H1 (cell line): Measurements from ENCODE around the gene NAA10. TPM values are rescaled to one million over a fixed set of nuclear protein-coding genes. Genes with fewer than 3 reads are reported as not detected.

Source experiments
- CTCF ChIA-PET: fragments of 300-600 bp; sonication (Branson Sonifier 250); formaldehyde crosslinking; loops from one replicate; lab custom pipeline; 2021; ENCODE audit not compliant: partially characterized antibody; lab: Charles Lee
- POLR2A ChIA-PET: fragments of 300-600 bp; sonication (Branson Sonifier 250); formaldehyde crosslinking; loops from one replicate; lab custom pipeline; 2021; ENCODE audit warnings: inconsistent platforms; ENCODE audit not compliant: partially characterized antibody; lab: Charles Lee
- DNase-seq, 2 experiments: peaks; one replicate each; pipeline versions ENCODE4 v3.0.0 to v3.0.0-alpha.2; 2010 to 2022; ENCODE audit warnings: low spot score in 2 of 2, low read depth in 1 of 2, mixed read lengths in 1 of 2
- FAIRE-seq: peaks from 2 replicates; lab custom pipeline; 2011; peaks lifted over from hg19 to GRCh38; lab: Jason Lieb, UNC
- H2AFZ ChIP-seq: 2 replicates; pipeline ENCODE4 v1.8.1; 2012; ENCODE audit warnings: low read length, inconsistent platforms
- H2AK5ac ChIP-seq: 2 replicates; pipeline ENCODE4 v1.6.1; 2013; ENCODE audit warnings: low read depth, low read length
- H2BK120ac ChIP-seq: replicated peaks from 2 replicates; pipeline ENCODE3; 2013; ENCODE audit warnings: low read depth, low read length, inconsistent platforms
- H2BK12ac ChIP-seq: 2 replicates; pipeline ENCODE4 v1.6.1; 2013; ENCODE audit warnings: low read depth, low read length
- H2BK15ac ChIP-seq: 2 replicates; pipeline ENCODE4 v1.6.1; 2013; ENCODE audit warnings: low read length
- H2BK20ac ChIP-seq: 2 replicates; pipeline ENCODE4 v1.6.1; 2013; ENCODE audit warnings: low read length
- H2BK5ac ChIP-seq: 2 replicates; pipeline ENCODE4 v1.6.1; 2013; ENCODE audit warnings: low read depth, low read length
- H3K14ac ChIP-seq: 2 replicates; pipeline ENCODE4 v1.6.1; 2013; ENCODE audit warnings: inconsistent platforms; ENCODE audit not compliant: insufficient read length
- H3K18ac ChIP-seq: 2 replicates; pipeline ENCODE4 v1.6.1; 2013; ENCODE audit warnings: low read length; ENCODE audit errors: extremely low read depth
- H3K23ac ChIP-seq: 2 replicates; pipeline ENCODE4 v1.6.1; 2013; ENCODE audit warnings: inconsistent platforms; ENCODE audit not compliant: insufficient read length
- H3K23me2 ChIP-seq: 2 replicates; pipeline ENCODE4 v1.6.1; 2013; ENCODE audit warnings: low read depth, low read length
- H3K27ac ChIP-seq: 2 replicates; pipeline ENCODE4 v1.6.1; 2011; ENCODE audit warnings: low read depth, low read length, inconsistent platforms
- H3K27me3 ChIP-seq, 4 experiments: replicated peaks in 1 of 4; 1 replicate in 1 of 4; 2 replicates in 3 of 4; pipeline versions ENCODE4 v1.6.1 to v1.8.1; 2011 to 2013; ENCODE audit warnings: low read length in 3 of 4, mild to moderate bottlenecking in 3 of 4, inconsistent platforms in 2 of 4, mixed read lengths in 2 of 4, moderate library complexity in 1 of 4; ENCODE audit not compliant: control insufficient read depth in 3 of 4, insufficient read depth in 3 of 4; ENCODE audit errors: extremely low read depth in 1 of 4
- H3K36me3 ChIP-seq, 4 experiments: 2 replicates each; pipeline versions ENCODE4 v1.6.1 to v1.8.1; 2011 to 2013; ENCODE audit warnings: mild to moderate bottlenecking in 4 of 4, low read length in 3 of 4, moderate library complexity in 2 of 4, control low read depth in 1 of 4, inconsistent platforms in 1 of 4; ENCODE audit not compliant: insufficient read depth in 4 of 4, control insufficient read depth in 2 of 4
- H3K4ac ChIP-seq: replicated peaks from 2 replicates; pipeline ENCODE3; 2013; ENCODE audit warnings: low read length, low read depth, mixed read lengths, inconsistent platforms; ENCODE audit not compliant: insufficient read length
- H3K4me1 ChIP-seq, 4 experiments: replicated peaks in 1 of 4; 1 replicate in 1 of 4; 2 replicates in 3 of 4; pipeline versions ENCODE4 v1.6.1 to v1.8.1; 2011 to 2013; ENCODE audit warnings: low read length in 3 of 4, inconsistent platforms in 2 of 4, mixed read lengths in 1 of 4; ENCODE audit not compliant: insufficient read depth in 4 of 4, control insufficient read depth in 3 of 4
- H3K4me2 ChIP-seq, 2 experiments: 2 replicates each; pipeline versions ENCODE4 v1.6.1 to v1.8.1; 2011 to 2013; ENCODE audit warnings: low read depth in 2 of 2, low read length in 2 of 2, control low read depth in 1 of 2, inconsistent platforms in 1 of 2, mild to moderate bottlenecking in 1 of 2; ENCODE audit not compliant: insufficient read depth in 1 of 2
- H3K4me3 ChIP-seq, 4 experiments: fragments of 200-600, 300-600 bp in 1 of 4; sonication (generic), shearing (Covaris generic), sonication (Bioruptor Twin) in 1 of 4; 2 replicates each; pipeline versions ENCODE4 v1.5.1 to v1.8.1; 2011 to 2016; ENCODE audit warnings: low read length in 4 of 4, low read depth in 3 of 4, control low read depth in 2 of 4, inconsistent platforms in 2 of 4, mild to moderate bottlenecking in 2 of 4, mixed read lengths in 1 of 4, moderate library complexity in 1 of 4; ENCODE audit not compliant: insufficient read depth in 2 of 4; ENCODE audit errors: extremely low read depth in 1 of 4
- H3K56ac ChIP-seq: replicated peaks from 2 replicates; pipeline ENCODE3; 2013; ENCODE audit warnings: low read depth, mild to moderate bottlenecking, mixed read lengths, low read length, inconsistent platforms; ENCODE audit not compliant: insufficient read length
- H3K79me1 ChIP-seq: 2 replicates; pipeline ENCODE4 v1.6.1; 2013; ENCODE audit warnings: low read depth, low read length, control low read depth
- H3K79me2 ChIP-seq, 2 experiments: 2 replicates each; pipeline versions ENCODE4 v1.6.1 to v1.8.1; 2012 to 2013; ENCODE audit warnings: low read length in 2 of 2, mild to moderate bottlenecking in 2 of 2, inconsistent platforms in 1 of 2; ENCODE audit not compliant: insufficient read depth in 2 of 2, control insufficient read depth in 1 of 2
- H3K9ac ChIP-seq, 4 experiments: replicated peaks in 1 of 4; 1 replicate in 1 of 4; 2 replicates in 3 of 4; pipeline versions ENCODE4 v1.6.1 to v1.8.1; 2011 to 2013; ENCODE audit warnings: low read depth in 3 of 4, low read length in 3 of 4, control low read depth in 2 of 4, mild to moderate bottlenecking in 2 of 4, moderate library complexity in 2 of 4, inconsistent platforms in 1 of 4; ENCODE audit errors: extremely low read depth in 1 of 4
- H3K9me3 ChIP-seq, 2 experiments: 2 replicates each; pipeline versions ENCODE4 v1.6.1 to v1.8.1; 2012 to 2013; ENCODE audit warnings: mild to moderate bottlenecking in 2 of 2, moderate library complexity in 2 of 2, control low read depth in 1 of 2, inconsistent platforms in 1 of 2, low read depth in 1 of 2, low read length in 1 of 2, mixed read lengths in 1 of 2; ENCODE audit not compliant: insufficient read depth in 2 of 2
- H4K20me1 ChIP-seq, 2 experiments: replicated peaks in 1 of 2; 2 replicates each; pipeline versions ENCODE3 to v1.8.1; 2011 to 2013; ENCODE audit warnings: inconsistent platforms in 2 of 2, low read length in 2 of 2, mild to moderate bottlenecking in 1 of 2; ENCODE audit not compliant: insufficient read depth in 2 of 2, control insufficient read depth in 1 of 2
- H4K5ac ChIP-seq: 2 replicates; pipeline ENCODE4 v1.6.1; 2013; ENCODE audit warnings: low read length, low read depth, mixed read lengths, inconsistent platforms; ENCODE audit not compliant: insufficient read length
- H4K8ac ChIP-seq: 2 replicates; pipeline ENCODE4 v1.8.0; 2013; ENCODE audit warnings: mild to moderate bottlenecking, moderate library complexity, low read length, inconsistent platforms; ENCODE audit not compliant: insufficient read depth; ENCODE audit errors: extremely low read depth
- H4K91ac ChIP-seq: replicated peaks from 2 replicates; pipeline ENCODE3; 2013; ENCODE audit warnings: low read length, mixed read lengths, inconsistent platforms; ENCODE audit not compliant: insufficient read length
- ATF2 ChIP-seq: IDR thresholded peaks from 2 replicates; pipeline ENCODE4 v1.6.1; 2012; ENCODE audit warnings: low read length, inconsistent platforms
- CHD1 ChIP-seq: IDR thresholded peaks from 2 replicates; pipeline ENCODE4 v1.6.1; 2012; ENCODE audit warnings: low read depth, low read length, improper control_type of control experiment
- GABPA ChIP-seq: IDR thresholded peaks from 2 replicates; pipeline ENCODE4 v1.6.1; 2011; ENCODE audit warnings: mild to moderate bottlenecking, low read length, moderate library complexity, borderline replicate concordance; ENCODE audit not compliant: insufficient read depth
- JUN ChIP-seq: IDR thresholded peaks from 2 replicates; pipeline ENCODE4 v1.6.1; 2011; ENCODE audit warnings: low read depth, mild to moderate bottlenecking, improper control_type of control experiment, low read length
- MAFK ChIP-seq: IDR thresholded peaks from 2 replicates; pipeline ENCODE4 v1.6.1; 2012; ENCODE audit warnings: low read depth, mild to moderate bottlenecking, improper control_type of control experiment, low read length
- PHF8 ChIP-seq: fragments of 200-600 bp; sonication (generic); conservative IDR thresholded peaks from 2 replicates; pipeline ENCODE4 v1.7.1; 2012; ENCODE audit warnings: low read depth, mild to moderate bottlenecking, inconsistent platforms, low read length, moderate library complexity
- POU5F1 ChIP-seq: IDR thresholded peaks from 2 replicates; pipeline ENCODE4 v1.6.1; 2011; ENCODE audit warnings: low read depth, mild to moderate bottlenecking, low read length, moderate library complexity
- RFX5 ChIP-seq: IDR thresholded peaks from 2 replicates; pipeline ENCODE4 v1.6.1; 2011; ENCODE audit warnings: low read depth, low read length, improper control_type of control experiment, borderline replicate concordance
- SIN3A ChIP-seq, 2 experiments: IDR thresholded peaks in 1 of 2; conservative IDR thresholded peaks in 1 of 2; 2 replicates each; pipeline ENCODE4 v1.6.1; 2011 to 2012; ENCODE audit warnings: low read length in 2 of 2, improper control_type of control experiment in 1 of 2, low read depth in 1 of 2, mild to moderate bottlenecking in 1 of 2
- SIX5 ChIP-seq: IDR thresholded peaks from 2 replicates; pipeline ENCODE4 v1.6.1; 2011; ENCODE audit warnings: mild to moderate bottlenecking, low read depth, low read length
- SP2 ChIP-seq: IDR thresholded peaks from 2 replicates; pipeline ENCODE4 v1.6.1; 2012; ENCODE audit warnings: mild to moderate bottlenecking, low read length, inconsistent platforms
- SP4 ChIP-seq: IDR thresholded peaks from 2 replicates; pipeline ENCODE4 v1.6.1; 2012; ENCODE audit warnings: low read length, inconsistent platforms
- SUZ12 ChIP-seq: fragments of 200-600 bp; sonication (generic); IDR thresholded peaks from 2 replicates; pipeline ENCODE4 v1.6.1; 2012; ENCODE audit warnings: mild to moderate bottlenecking, inconsistent platforms, low read length, moderate library complexity, mixed read lengths
- WGBS, 2 experiments: shearing (Covaris generic) in 1 of 2; methylation state at CpG; one replicate each; pipeline versions ENCODE4 v1.1.6 to v1.1.7; 2013 to 2015; ENCODE audit warnings: low lambda C conversion rate in 2 of 2, mixed read lengths in 2 of 2, inconsistent platforms in 1 of 2, low coverage in 1 of 2, missing lambda C conversion rate in 1 of 2; ENCODE audit not compliant: insufficient replicate concordance in 2 of 2, insufficient coverage in 1 of 2, insufficient read length in 1 of 2; ENCODE audit errors: extremely low coverage in 1 of 2, missing lambda C conversion rate in 1 of 2; 5-methylcytosine and 5-hydroxymethylcytosine counted together
- polyA plus RNA-seq, 7 experiments: library from polyadenylated mRNA; depleted of rRNA in 3 of 7; stranded (reverse) in 5 of 7; unstranded in 2 of 7; fragments of >200 nt in 5 of 7; fragments of 200-250 nt in 2 of 7; gene quantifications; 1 replicate in 5 of 7; 2 replicates in 1 of 7; 4 replicates in 1 of 7; pipeline versions ENCODE4 v1.2.1 to v1.2.3, GENCODE V29; 2011 to 2013; ENCODE audit warnings: missing spikeins in 2 of 7, mixed read lengths in 2 of 7
- total RNA-seq: library from RNA; stranded (reverse); fragmentation: NEBNext Ultra II Directional; extraction: Animal tissue kit (Norgen Biotek cat#: 25700); gene quantifications from 2 replicates; pipeline ENCODE4 v1.2.1, GENCODE V29; 2021

NAA10 gene
- total and polyA plus RNA-seq, 2 of the 8 experiments (the other 6 are each of a cell fraction or from before 2014, with no cell fraction given), result 80.4 to 98.8 TPM

- Histone ChIP-seq H3K9me3 (no peaks in the 10 kb centered on the region), H3K4me1 (peaks cover 0 to 4% (median 0%) of the 10 kb centered on the region in 4 experiments; a peak in 1 of 7 replicates), H2BK20ac (no peak overlapping the region), H2BK120ac (no peak overlapping the region), H3K56ac (no peak overlapping the region), H4K91ac (no peak overlapping the region), H3K27ac (no peak overlapping the region), H2BK5ac (no peak overlapping the region), H4K8ac (no peak overlapping the region), H3K79me1 (no peaks in the 10 kb centered on the region), H3K4ac (no peak overlapping the region), H3K36me3 (no peaks in the 10 kb centered on the region), H3K79me2 (no peaks in the 10 kb centered on the region), H2BK15ac (no peak overlapping the region), H3K4me3 (no peak overlapping the region), H4K5ac (no peak overlapping the region), H3K18ac (no peak overlapping the region), H3K4me2 (no peak overlapping the region), H4K20me1 (no peaks in the 10 kb centered on the region), H3K14ac (no peak overlapping the region), H2AK5ac (no peak overlapping the region), H2BK12ac (no peak overlapping the region), H2AFZ (no peak overlapping the region), H3K23ac (no peak overlapping the region), H3K23me2 (no peaks in the 10 kb centered on the region), H3K9ac (no peak overlapping the region), H3K27me3 (no peaks in the 10 kb centered on the region)
- CTCF ChIA-PET, result no interaction called here
- POLR2A ChIA-PET, result interaction anchor here (1.2 kb wide), 1 partner anchor 10 kb away, joined by 3 read pairs; no protein-coding TSS in a partner anchor
- no peak for TF ChIP-seq SUZ12
- TF ChIP-seq CHD1, result no peak
- no peak for TF ChIP-seq SP4
- no peak for TF ChIP-seq PHF8
- no peak for TF ChIP-seq JUN
- no peak for TF ChIP-seq SIX5
- TF ChIP-seq POU5F1, result no peak
- TF ChIP-seq SP2, result no peak
- TF ChIP-seq MAFK, result no peak
- no peak for TF ChIP-seq SIN3A (conservative IDR thresholded peaks at IDR 0.05 in 1 of 2, IDR thresholded peaks at IDR 0.05 in 1 of 2; ENCODE audit: low read depth in 1 of 2, low read length in 2 of 2)
- TF ChIP-seq GABPA, result no peak
- TF ChIP-seq ATF2, result no peak
- no peak for TF ChIP-seq RFX5
- 90% methylated on average over 11 of the region's 12 CpGs; no CpG with 5 or more reads in 1 of the 2 experiments for WGBS, 2 experiments
- FAIRE-seq (no peak), DNase-seq (no peak)
These were observed 48.5 kb upstream of the NAA10 start for GRCh38 chrX:153983321-153983801.
